Testis (tissue), 3 donors: ENCODE measurements around the gene SFTPA2. TPM values are rescaled to one million over a fixed set of nuclear protein-coding genes. Genes with fewer than 3 reads are reported as not detected.
"Not testable (repeated sequence)": the region's sequence is repeated elsewhere in the genome, so short reads cannot be mapped to it uniquely, and the experiment has no call there.

Source experiments
- DNase-seq: peaks from one replicate; pipeline ENCODE4 v3.0.0-alpha.2; 2019
- H3K27ac ChIP-seq, 2 donors: fragments of 200-600 bp; sonication (generic); one replicate each; pipeline ENCODE4 v1.5.1; 2019
- H3K27me3 ChIP-seq: fragments of 200-600 bp; sonication (generic); one replicate; pipeline ENCODE4 v1.5.1; 2019
- H3K36me3 ChIP-seq: fragments of 200-600 bp; sonication (generic); one replicate; pipeline ENCODE4 v1.5.1; 2017; ENCODE audit warnings: low read depth; ENCODE audit errors: missing control alignments
- H3K4me1 ChIP-seq: fragments of 200-600 bp; sonication (generic); one replicate; pipeline ENCODE4 v1.5.1; 2019
- H3K4me3 ChIP-seq, 2 donors: fragments of 200-600 bp; sonication (generic); one replicate each; pipeline ENCODE4 v1.5.1; 2017 to 2019
- H3K9me3 ChIP-seq: fragments of 200-600 bp; sonication (generic); one replicate; pipeline ENCODE4 v1.5.1; 2017
- POLR2A ChIP-seq: fragments of 450-650 bp; IDR thresholded peaks from one replicate; pipeline ENCODE4 v1.6.1; 2017; ENCODE audit warnings: antibody characterized with exemption, mild to moderate bottlenecking, moderate library complexity
- WGBS, 2 donors: methylation state at CpG; one replicate each; pipeline ENCODE4 v1.1.5; 2018; 5-methylcytosine and 5-hydroxymethylcytosine counted together
- intact Hi-C: fragments of 100-400 bp; cut with DNase I; formaldehyde crosslinking; loops from one replicate; pipeline ENCODE4 v1.15.1; 2023; ENCODE audit warnings: low total_unique reads
- polyA plus RNA-seq: library from polyadenylated mRNA; stranded (reverse); fragments of 350-450 nt; fragmentation: Illumina TruSeq; extraction: RNeasy Lipid Tissue Mini Kit (QIAGEN cat#74804); gene quantifications from one replicate; pipeline ENCODE4 v1.2.3, GENCODE V29; 2014; ENCODE audit warnings: low read depth, low replicate concordance; ENCODE audit not compliant: insufficient read depth
- total RNA-seq, 2 donors: library from RNA; depleted of rRNA; stranded (reverse); fragments of >200 nt; gene quantifications; one replicate each; pipeline ENCODE4 v1.2.3, GENCODE V29; 2016
- TF ChIP-seq, protein P1 (sequence below), 3 experiments: fragments of 450-650 bp in 2 of 3; fragments of 200-600 bp in 1 of 3; sonication (generic) in 1 of 3; IDR thresholded peaks; one replicate each; pipeline ENCODE4 v1.5.1; 2016 to 2019; ENCODE audit warnings: antibody characterized with exemption in 3 of 3, mild to moderate bottlenecking in 2 of 3, moderate library complexity in 1 of 3

Gene SFTPA2
- total and polyA plus RNA-seq, 3 donors from 2014 or later: 0.31 TPM; not detected in 2

DNA sequence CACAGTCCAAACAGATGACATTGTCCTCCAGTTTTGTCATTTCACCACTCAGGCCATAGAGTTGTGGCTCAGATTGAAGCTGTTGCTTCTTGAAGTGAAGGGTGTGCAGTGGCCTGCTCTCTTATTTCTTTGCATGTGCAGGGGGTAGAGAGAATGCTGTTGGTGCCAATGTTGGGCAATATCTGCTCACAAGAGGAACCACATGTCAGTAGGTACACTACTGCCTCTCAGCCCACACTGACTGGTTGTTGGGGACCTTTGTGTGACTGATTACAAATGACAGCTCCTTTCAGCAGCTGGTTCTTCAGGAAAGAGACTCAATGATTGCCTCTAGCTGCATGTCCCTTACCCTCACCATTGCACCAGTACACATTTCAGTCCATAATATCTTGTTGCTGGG is 28.6 kb upstream of the SFTPA2 start:
- no peaks in the 10 kb centered on the region for H3K36me3 ChIP-seq
- no peak overlapping the region for H3K4me3 ChIP-seq
- intact Hi-C loops: no loop called here
- no peak for DNase-seq
- H3K4me1 ChIP-seq: no peaks in the 10 kb centered on the region
- no peaks in the 10 kb centered on the region for H3K27me3 ChIP-seq
- H3K9me3 ChIP-seq: no peaks in the 10 kb centered on the region
- TF ChIP-seq POLR2A: no peak
- H3K27ac ChIP-seq: no peak overlapping the region

DNA sequence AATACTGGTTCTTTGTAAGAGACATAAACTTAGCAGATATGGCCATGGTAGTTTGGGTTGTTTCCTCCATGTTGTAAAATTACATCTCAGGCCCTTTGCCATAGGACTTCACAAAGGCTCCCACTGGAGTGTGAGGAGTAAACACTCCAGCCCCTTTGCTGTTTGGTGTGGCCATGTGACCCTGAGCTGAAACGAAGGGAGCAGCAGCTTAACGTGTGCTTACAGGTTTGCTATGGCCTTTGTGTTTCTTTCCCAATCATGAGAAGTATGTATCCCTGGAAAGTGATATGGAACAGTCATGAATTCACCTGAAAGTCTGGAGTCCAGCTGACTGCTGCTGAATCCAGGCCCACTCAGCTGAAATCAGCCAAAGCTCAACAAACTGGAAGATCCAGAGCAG is 26.7 kb upstream of the SFTPA2 start:
- H3K4me3 ChIP-seq: no peak overlapping the region
- no peak for TF ChIP-seq POLR2A
- TF ChIP-seq, protein P1, sequence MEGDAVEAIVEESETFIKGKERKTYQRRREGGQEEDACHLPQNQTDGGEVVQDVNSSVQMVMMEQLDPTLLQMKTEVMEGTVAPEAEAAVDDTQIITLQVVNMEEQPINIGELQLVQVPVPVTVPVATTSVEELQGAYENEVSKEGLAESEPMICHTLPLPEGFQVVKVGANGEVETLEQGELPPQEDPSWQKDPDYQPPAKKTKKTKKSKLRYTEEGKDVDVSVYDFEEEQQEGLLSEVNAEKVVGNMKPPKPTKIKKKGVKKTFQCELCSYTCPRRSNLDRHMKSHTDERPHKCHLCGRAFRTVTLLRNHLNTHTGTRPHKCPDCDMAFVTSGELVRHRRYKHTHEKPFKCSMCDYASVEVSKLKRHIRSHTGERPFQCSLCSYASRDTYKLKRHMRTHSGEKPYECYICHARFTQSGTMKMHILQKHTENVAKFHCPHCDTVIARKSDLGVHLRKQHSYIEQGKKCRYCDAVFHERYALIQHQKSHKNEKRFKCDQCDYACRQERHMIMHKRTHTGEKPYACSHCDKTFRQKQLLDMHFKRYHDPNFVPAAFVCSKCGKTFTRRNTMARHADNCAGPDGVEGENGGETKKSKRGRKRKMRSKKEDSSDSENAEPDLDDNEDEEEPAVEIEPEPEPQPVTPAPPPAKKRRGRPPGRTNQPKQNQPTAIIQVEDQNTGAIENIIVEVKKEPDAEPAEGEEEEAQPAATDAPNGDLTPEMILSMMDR (IDR thresholded peaks at IDR 0.05): no peak
- H3K27me3 ChIP-seq: no peaks in the 10 kb centered on the region
- no peaks in the 10 kb centered on the region for H3K4me1 ChIP-seq
- WGBS, 2 donors: 75 to 85% methylated on average over 2 of the region's 2 CpGs
- no peaks in the 10 kb centered on the region for H3K9me3 ChIP-seq
- intact Hi-C loops: no loop called here
- no peaks in the 10 kb centered on the region for H3K36me3 ChIP-seq
- no peak overlapping the region for H3K27ac ChIP-seq
- DNase-seq: no peak

DNA sequence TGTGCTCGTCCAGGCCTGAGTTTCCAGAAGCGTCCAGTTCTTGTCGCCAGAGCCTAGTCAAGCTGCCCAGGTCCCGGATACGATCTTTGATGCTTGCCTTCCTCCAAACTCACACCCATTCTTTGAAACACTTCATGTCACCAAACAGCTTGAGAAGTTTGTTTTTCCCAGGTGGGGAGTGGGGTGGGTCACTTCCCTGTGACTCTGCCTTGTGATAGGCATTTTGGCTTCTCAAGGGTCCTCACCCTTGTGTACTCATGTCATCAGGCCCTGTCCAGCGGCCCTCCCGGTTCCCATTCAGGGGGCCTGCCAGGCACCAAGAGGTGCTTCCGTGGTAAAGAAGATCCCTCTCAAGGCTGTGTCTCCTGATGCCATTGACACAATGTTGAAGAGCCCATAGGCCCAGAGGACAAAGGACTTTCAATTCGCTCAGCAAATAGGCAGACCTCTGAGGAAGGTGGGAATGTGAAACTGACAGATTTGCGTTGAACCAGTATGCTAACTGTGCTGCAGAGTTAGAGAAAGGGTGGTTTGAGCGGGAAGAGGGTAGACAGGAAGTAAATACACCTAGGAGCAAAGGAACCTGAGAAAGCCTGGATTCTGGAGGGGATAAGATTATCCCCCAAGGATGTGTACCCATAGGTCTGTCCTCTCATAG is 25.8 kb upstream of the SFTPA2 start:
- TF ChIP-seq POLR2A: no peak
- TF ChIP-seq, protein P1 (IDR thresholded peaks at IDR 0.05): no peak
- Histone ChIP-seq H3K4me3 (no peak overlapping the region), H3K36me3 (no peaks in the 10 kb centered on the region), H3K9me3 (no peaks in the 10 kb centered on the region), H3K4me1 (no peaks in the 10 kb centered on the region), H3K27ac (no peak overlapping the region), H3K27me3 (no peaks in the 10 kb centered on the region)
- 91 to 93% methylated on average over 9 to 11 of the region's 11 CpGs for WGBS, 2 donors
- no peak for DNase-seq
- intact Hi-C loops: no loop called here

DNA sequence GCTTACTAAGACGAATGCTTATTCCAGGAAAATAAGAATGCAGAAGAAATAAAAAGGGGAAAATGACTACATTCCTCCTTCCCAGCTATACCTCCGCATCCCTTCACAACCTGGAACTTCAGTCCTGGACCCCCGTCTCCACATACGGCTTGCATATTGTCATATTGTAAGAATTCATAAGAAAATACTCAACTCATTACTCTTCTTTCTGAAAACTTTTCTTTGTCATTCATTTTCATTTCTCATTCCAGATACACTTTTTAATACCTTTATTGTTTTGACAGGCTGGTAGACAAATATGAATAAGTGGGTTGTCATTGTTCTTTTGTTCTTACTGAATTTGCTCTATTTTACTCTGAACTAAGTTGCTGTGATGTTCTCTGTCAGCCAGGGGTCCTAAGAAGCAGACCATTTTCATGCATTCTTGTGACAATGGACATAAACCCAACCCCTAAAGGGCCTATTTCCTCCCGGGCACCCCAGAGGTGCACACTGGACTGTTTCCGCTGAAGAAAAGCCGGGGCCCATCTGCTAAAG is 23.3 kb upstream of the SFTPA2 start:
- WGBS, 2 donors: 89 to 95% methylated on average over 7 of the region's 7 CpGs
- TF ChIP-seq, protein P1 (IDR thresholded peaks at IDR 0.05): no peak
- no peak for TF ChIP-seq POLR2A
- intact Hi-C loops: no loop called here
- Histone ChIP-seq H3K27me3 (no peaks in the 10 kb centered on the region), H3K27ac (no peak overlapping the region), H3K36me3 (no peaks in the 10 kb centered on the region), H3K4me3 (no peak overlapping the region), H3K9me3 (no peaks in the 10 kb centered on the region), H3K4me1 (no peaks in the 10 kb centered on the region)
- DNase-seq: no peak

DNA sequence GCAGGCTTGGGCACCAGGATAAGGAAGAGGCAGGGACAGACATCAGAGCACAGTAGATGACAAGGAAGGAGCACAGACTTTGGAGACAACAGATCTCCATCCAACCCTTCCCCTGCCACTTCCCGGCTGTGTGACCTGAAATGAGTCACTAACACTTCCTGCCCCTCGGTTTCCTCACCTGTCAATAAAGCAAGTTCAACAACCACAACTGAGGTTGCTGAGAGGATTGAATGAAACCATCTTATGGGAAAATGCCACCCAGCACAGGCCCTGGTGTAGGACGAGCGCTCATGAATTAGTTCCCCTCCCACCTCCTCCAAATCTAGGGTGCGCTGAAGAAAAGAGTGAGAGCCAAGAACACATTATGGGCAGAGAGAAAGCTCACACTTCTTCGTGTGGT is 22.7 kb upstream of the SFTPA2 start:
- DNase-seq, H3K27me3 ChIP-seq, H3K4me1 ChIP-seq, H3K9me3 ChIP-seq, intact Hi-C loops, H3K27ac ChIP-seq, H3K36me3 ChIP-seq, H3K4me3 ChIP-seq: not testable (repeated sequence)
- 74 to 83% methylated on average over 1 to 3 of the region's 6 CpGs for WGBS, 2 donors

DNA sequence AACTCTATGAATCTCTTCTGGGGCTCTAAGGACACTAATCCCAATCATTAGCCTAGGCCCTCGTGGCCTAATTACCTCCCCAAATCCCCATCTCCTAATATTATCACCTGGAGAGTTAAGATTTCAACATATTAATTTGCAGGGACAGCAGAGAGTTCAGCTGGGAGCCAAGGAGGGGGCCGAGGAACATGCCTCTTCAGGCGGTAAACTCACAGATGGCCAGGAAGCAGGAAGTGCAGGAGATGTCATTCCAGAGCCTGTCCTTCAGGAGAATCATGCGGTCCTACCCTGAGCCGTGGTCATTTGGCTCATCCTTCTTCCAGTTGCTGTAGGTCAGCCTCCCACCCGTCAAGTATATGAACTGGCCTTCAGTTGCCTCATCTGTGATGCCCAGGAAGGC is 21.9 kb upstream of the SFTPA2 start:
- 93 to 95% methylated on average over 5 to 6 of the region's 6 CpGs for WGBS, 2 donors
- Histone ChIP-seq H3K4me3 (no peak overlapping the region), H3K36me3 (no peaks in the 10 kb centered on the region), H3K27me3 (no peaks in the 10 kb centered on the region), H3K4me1 (no peaks in the 10 kb centered on the region), H3K9me3 (no peaks in the 10 kb centered on the region), H3K27ac (no peak overlapping the region)
- intact Hi-C loops: no loop called here
- no peak for TF ChIP-seq POLR2A
- TF ChIP-seq, protein P1 (IDR thresholded peaks at IDR 0.05): no peak
- no peak for DNase-seq
